OCI-LY1 (cell line): ENCODE results near the gene FAM222A.

Source experiments
- H2AFZ ChIP-seq: fragments of 200-600 bp; sonication (generic), shearing (Covaris generic); 2 replicates; pipeline ENCODE4 v1.6.0; 2014; ENCODE audit warnings: antibody characterized with exemption, mild to moderate bottlenecking, low read length
- H3F3A ChIP-seq: fragments of 200-600 bp; sonication (generic), shearing (Covaris generic); 2 replicates; pipeline ENCODE4 v1.6.0; 2014; ENCODE audit warnings: mild to moderate bottlenecking, antibody characterized with exemption, low read length, moderate library complexity; ENCODE audit not compliant: insufficient read depth
- H3K27ac ChIP-seq: fragments of 200-600 bp; sonication (generic); 2 replicates; pipeline ENCODE4 v1.5.1; 2014; ENCODE audit warnings: low read length, mixed run types, mild to moderate bottlenecking, low read depth; ENCODE audit not compliant: poor library complexity, severe bottlenecking
- H3K27me3 ChIP-seq: fragments of 200-600 bp; sonication (generic); 2 replicates; pipeline ENCODE4 v1.6.0; 2014; ENCODE audit warnings: antibody characterized with exemption, mild to moderate bottlenecking, low read length, moderate library complexity; ENCODE audit not compliant: insufficient read depth
- H3K36me3 ChIP-seq: fragments of 200-600 bp; sonication (generic); 2 replicates; pipeline ENCODE4 v1.6.1; 2014; ENCODE audit warnings: mild to moderate bottlenecking, antibody characterized with exemption, low read length, moderate library complexity, mixed read lengths; ENCODE audit not compliant: insufficient read depth
- H3K4me1 ChIP-seq: fragments of 200-600 bp; sonication (generic); 2 replicates; pipeline ENCODE4 v1.5.1; 2014; ENCODE audit warnings: mild to moderate bottlenecking, low read length, moderate library complexity; ENCODE audit not compliant: insufficient read depth, severe bottlenecking
- H3K4me2 ChIP-seq: fragments of 200-600 bp; sonication (generic), shearing (Covaris generic); 2 replicates; pipeline ENCODE4 v1.6.1; 2014; ENCODE audit warnings: low read length
- H3K4me3 ChIP-seq: fragments of 200-600 bp; sonication (generic); 2 replicates; pipeline ENCODE4 v1.5.1; 2014; ENCODE audit warnings: low read length, low read depth, mild to moderate bottlenecking, mixed read lengths; ENCODE audit not compliant: poor library complexity, severe bottlenecking
- H3K79me2 ChIP-seq: fragments of 200-600 bp; shearing (Covaris generic); 2 replicates; pipeline ENCODE4 v1.6.1; 2016; ENCODE audit warnings: mixed run types, low read length, mixed read lengths; ENCODE audit not compliant: insufficient read depth
- H3K9ac ChIP-seq: fragments of 200-600 bp; sonication (generic), shearing (Covaris generic); 2 replicates; pipeline ENCODE4 v1.6.1; 2014; ENCODE audit warnings: mild to moderate bottlenecking, low read length, mixed read lengths
- H3K9me2 ChIP-seq: fragments of 200-600 bp; sonication (generic), shearing (Covaris generic); 2 replicates; pipeline ENCODE4 v1.6.1; 2014; ENCODE audit warnings: low read depth, mild to moderate bottlenecking, low read length, mixed read lengths
- H3K9me3 ChIP-seq: fragments of 200-600 bp; shearing (Covaris generic); 2 replicates; pipeline ENCODE4 v1.6.1; 2014; ENCODE audit warnings: low read length, mixed read lengths
- H4K20me1 ChIP-seq: fragments of 200-600 bp; sonication (generic), shearing (Covaris generic); 2 replicates; pipeline ENCODE4 v1.6.0; 2016; ENCODE audit warnings: mild to moderate bottlenecking, low read length; ENCODE audit not compliant: insufficient read depth
- CTCF ChIP-seq: fragments of 200-600 bp; sonication (generic), shearing (Covaris generic); IDR thresholded peaks from 2 replicates; pipeline ENCODE4 v1.5.1; 2017; ENCODE audit warnings: mild to moderate bottlenecking, antibody characterized with exemption, low read length, moderate library complexity, mixed read lengths
- EZH2 ChIP-seq: fragments of 200-600 bp; sonication (generic), shearing (Covaris generic); IDR thresholded peaks from 2 replicates; pipeline ENCODE4 v1.8.0; 2017; ENCODE audit warnings: borderline replicate concordance, mixed run types, mild to moderate bottlenecking, antibody characterized with exemption, low read length, moderate library complexity, mixed read lengths

Gene FAM222A

DNA sequence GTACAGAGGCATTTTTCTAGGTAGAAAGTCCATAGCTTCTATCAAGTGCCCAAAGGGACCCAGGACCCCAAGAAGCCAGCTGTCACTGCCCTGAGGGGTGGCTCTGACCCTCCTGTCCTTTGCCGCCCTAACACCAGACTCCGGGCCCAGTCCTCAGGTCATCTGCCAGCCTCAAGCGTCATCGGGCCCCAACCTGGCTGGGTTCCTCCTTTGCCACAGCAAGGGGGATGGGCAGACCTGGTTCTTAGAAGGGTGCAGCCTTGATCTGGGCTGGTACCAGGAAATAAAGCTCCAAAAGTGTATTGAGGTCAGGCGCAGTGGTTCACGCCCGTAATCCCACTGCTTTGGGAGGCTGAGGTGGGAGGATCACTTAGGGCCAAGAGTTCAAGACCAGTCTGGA lies 27.1 kb upstream of the FAM222A start:
- Histone ChIP-seq H3F3A (no peaks in the 10 kb centered on the region), H4K20me1 (no peaks in the 10 kb centered on the region), H3K36me3 (no peaks in the 10 kb centered on the region), H3K4me1 (no peaks in the 10 kb centered on the region), H3K27ac (no peak overlapping the region), H3K4me2 (no peak overlapping the region), H3K79me2 (no peaks in the 10 kb centered on the region), H3K9me3 (no peaks in the 10 kb centered on the region), H3K27me3 (no peaks in the 10 kb centered on the region), H2AFZ (no peak overlapping the region), H3K4me3 (no peak overlapping the region), H3K9ac (no peak overlapping the region), H3K9me2 (no peaks in the 10 kb centered on the region)
- TF ChIP-seq EZH2 (no peak), CTCF (no peak)

DNA sequence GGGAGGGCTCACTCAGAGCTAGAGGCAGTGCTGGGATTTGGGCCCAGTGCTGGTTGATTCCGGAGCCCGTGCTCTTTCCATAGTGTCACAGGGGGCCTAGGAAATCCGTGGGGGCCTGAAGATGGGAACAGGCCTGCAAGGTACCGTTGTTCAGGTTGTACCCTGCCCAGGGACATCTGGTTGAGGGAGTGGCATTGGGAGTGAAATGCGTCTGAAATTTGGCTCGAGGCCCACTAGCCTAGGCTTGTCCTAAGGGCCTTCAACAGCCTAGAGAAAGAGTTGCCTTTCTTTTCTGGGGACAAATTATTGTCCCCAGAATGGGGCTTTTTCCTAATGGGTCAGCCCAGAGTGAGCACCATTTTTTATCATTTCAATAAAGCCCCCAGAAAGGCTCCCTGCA lies 26.4 kb upstream of the FAM222A start:
- no peak overlapping the region for H3K9ac ChIP-seq
- no peak for TF ChIP-seq EZH2
- no peaks in the 10 kb centered on the region for H3F3A ChIP-seq
- H3K4me3 ChIP-seq: no peak overlapping the region
- no peaks in the 10 kb centered on the region for H3K36me3 ChIP-seq
- no peak overlapping the region for H3K27ac ChIP-seq
- H3K79me2 ChIP-seq: no peaks in the 10 kb centered on the region
- no peaks in the 10 kb centered on the region for H3K9me2 ChIP-seq
- H2AFZ ChIP-seq: no peak overlapping the region
- H3K27me3 ChIP-seq: no peaks in the 10 kb centered on the region
- no peak overlapping the region for H3K4me2 ChIP-seq
- H3K4me1 ChIP-seq: no peaks in the 10 kb centered on the region
- H3K9me3 ChIP-seq: no peaks in the 10 kb centered on the region
- no peaks in the 10 kb centered on the region for H4K20me1 ChIP-seq

- Histone ChIP-seq H3K4me3 (no peak overlapping the region), H3K9me3 (no peaks in the 10 kb centered on the region), H2AFZ (no peak overlapping the region), H3K36me3 (no peaks in the 10 kb centered on the region), H3K4me1 (no peaks in the 10 kb centered on the region), H3F3A (no peaks in the 10 kb centered on the region), H3K79me2 (no peaks in the 10 kb centered on the region), H3K27me3 (no peaks in the 10 kb centered on the region), H3K4me2 (no peak overlapping the region), H3K9me2 (no peaks in the 10 kb centered on the region), H3K27ac (no peak overlapping the region), H3K9ac (no peak overlapping the region), H4K20me1 (no peaks in the 10 kb centered on the region)
- TF ChIP-seq EZH2 (no peak), CTCF (no peak)
These were observed 24.2 kb upstream of the FAM222A start for GRCh38 chr12:109689426-109689825.

DNA sequence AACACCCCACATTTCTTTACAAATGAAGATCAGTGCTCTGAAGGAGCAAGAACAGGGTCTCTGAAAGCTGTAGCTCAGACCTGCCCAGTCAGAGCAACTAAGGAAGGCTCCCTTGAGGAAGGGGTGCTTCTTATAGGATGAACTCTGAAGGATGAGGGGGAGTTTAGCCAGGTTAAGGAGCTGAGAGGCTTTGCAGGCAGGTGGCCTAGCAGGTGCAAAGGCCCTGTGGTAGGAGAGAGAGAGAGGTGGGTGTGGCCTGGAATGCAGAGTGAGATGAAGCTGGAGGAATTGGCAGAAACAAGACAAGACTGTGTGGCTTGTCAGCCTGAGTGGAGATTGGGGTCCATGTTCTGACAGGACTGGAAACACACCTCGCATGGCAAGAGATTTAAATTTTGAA lies 20.5 kb upstream of the FAM222A start:
- H3K36me3 ChIP-seq: no peaks in the 10 kb centered on the region
- no peaks in the 10 kb centered on the region for H4K20me1 ChIP-seq
- no peak overlapping the region for H3K4me3 ChIP-seq
- no peak overlapping the region for H2AFZ ChIP-seq
- H3F3A ChIP-seq: no peaks in the 10 kb centered on the region
- H3K9me2 ChIP-seq: no peaks in the 10 kb centered on the region
- no peaks in the 10 kb centered on the region for H3K27me3 ChIP-seq
- no peaks in the 10 kb centered on the region for H3K79me2 ChIP-seq
- no peak overlapping the region for H3K27ac ChIP-seq
- H3K4me2 ChIP-seq: no peak overlapping the region
- no peak for TF ChIP-seq EZH2
- TF ChIP-seq CTCF: no peak
- H3K4me1 ChIP-seq: no peaks in the 10 kb centered on the region
- no peaks in the 10 kb centered on the region for H3K9me3 ChIP-seq
- H3K9ac ChIP-seq: no peak overlapping the region
